IPS-15b (cell line): ENCODE measurements around the gene HABP2.

ENCODE experiments used
- H3K27me3 ChIP-seq: one replicate; pipeline ENCODE4 v1.6.1; 2013; ENCODE audit warnings: low read length; ENCODE audit not compliant: control insufficient read depth, insufficient read depth
- H3K36me3 ChIP-seq: one replicate; pipeline ENCODE4 v1.6.1; 2013; ENCODE audit warnings: low read length; ENCODE audit not compliant: control insufficient read depth, insufficient read depth
- H3K4me1 ChIP-seq: one replicate; pipeline ENCODE4 v1.6.1; 2013; ENCODE audit warnings: mild to moderate bottlenecking, low read length; ENCODE audit not compliant: control insufficient read depth, insufficient read depth
- H3K4me3 ChIP-seq: one replicate; pipeline ENCODE4 v1.5.1; 2013; ENCODE audit warnings: low read depth, low read length
- H3K9ac ChIP-seq: one replicate; pipeline ENCODE4 v1.6.1; 2013; ENCODE audit warnings: low read depth, mild to moderate bottlenecking, low read length
- H3K9me3 ChIP-seq: one replicate; pipeline ENCODE4 v1.6.1; 2013; ENCODE audit warnings: mild to moderate bottlenecking, low read length; ENCODE audit not compliant: control insufficient read depth, insufficient read depth

Gene HABP2

GRCh38 chr10:113519681-113520115 is 33.2 kb upstream of the HABP2 start:
- H3K9me3 ChIP-seq: no peaks in the 10 kb centered on the region
- no peaks in the 10 kb centered on the region for H3K27me3 ChIP-seq
- no peak overlapping the region for H3K9ac ChIP-seq
- H3K36me3 ChIP-seq: no peaks in the 10 kb centered on the region
- no peak overlapping the region for H3K4me3 ChIP-seq
- no peaks in the 10 kb centered on the region for H3K4me1 ChIP-seq

- Histone ChIP-seq H3K9ac (no peak overlapping the region), H3K4me3 (no peak overlapping the region), H3K36me3 (no peaks in the 10 kb centered on the region), H3K9me3 (no peaks in the 10 kb centered on the region), H3K27me3 (no peaks in the 10 kb centered on the region), H3K4me1 (no peaks in the 10 kb centered on the region)
Measured at GRCh38 chr10:113520261-113520660, 32.6 kb upstream of the HABP2 start.

DNA sequence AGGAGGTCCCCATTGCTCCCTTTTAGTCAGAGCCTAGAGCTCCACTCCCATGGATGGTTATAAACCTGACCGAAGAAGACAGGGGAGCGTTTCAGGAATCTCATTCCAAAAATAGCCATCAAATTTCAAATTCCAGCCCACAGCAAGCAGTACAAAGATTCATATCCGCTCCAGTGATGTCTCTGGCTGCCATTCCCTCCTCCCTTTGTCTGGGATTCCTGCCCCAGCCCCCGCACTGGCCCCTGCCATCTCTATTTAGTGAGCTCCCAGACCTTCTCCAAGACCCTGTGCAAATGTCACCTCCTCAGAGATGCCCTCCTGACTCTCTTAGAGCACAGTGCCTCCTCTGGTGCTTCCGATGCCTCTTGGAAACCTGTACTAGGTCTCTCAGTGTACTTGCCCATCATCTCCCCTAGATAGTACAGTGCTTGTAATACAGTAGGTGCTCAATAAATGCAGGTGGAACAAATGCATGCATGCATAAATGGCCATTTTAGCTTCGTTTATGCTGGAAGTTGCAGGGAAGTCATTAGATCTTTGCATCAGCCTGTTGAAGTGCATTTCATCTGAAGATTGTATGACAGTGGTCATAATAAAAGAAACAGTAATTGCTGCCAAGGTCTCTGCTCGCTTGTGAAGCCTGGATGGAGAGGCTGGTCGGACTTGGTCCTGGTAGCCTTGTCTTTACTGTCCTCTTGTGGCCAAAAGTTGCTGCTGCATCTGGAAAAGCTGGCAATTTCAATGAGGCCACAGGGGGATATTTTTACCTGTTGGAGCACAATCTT is 32.0 kb upstream of the HABP2 start:
- no peaks in the 10 kb centered on the region for H3K27me3 ChIP-seq
- H3K4me3 ChIP-seq: no peak overlapping the region
- H3K4me1 ChIP-seq: no peaks in the 10 kb centered on the region
- no peaks in the 10 kb centered on the region for H3K9me3 ChIP-seq
- no peak overlapping the region for H3K9ac ChIP-seq
- no peaks in the 10 kb centered on the region for H3K36me3 ChIP-seq

GRCh38 chr10:113521475-113521795 is 31.4 kb upstream of the HABP2 start:
- Histone ChIP-seq H3K9me3 (no peaks in the 10 kb centered on the region), H3K36me3 (no peaks in the 10 kb centered on the region), H3K27me3 (no peaks in the 10 kb centered on the region), H3K4me3 (no peak overlapping the region), H3K9ac (no peak overlapping the region), H3K4me1 (no peaks in the 10 kb centered on the region)

GRCh38 chr10:113522460-113522859 is 30.4 kb upstream of the HABP2 start:
- Histone ChIP-seq H3K27me3 (no peaks in the 10 kb centered on the region), H3K4me1 (no peaks in the 10 kb centered on the region), H3K36me3 (no peaks in the 10 kb centered on the region), H3K9ac (no peak overlapping the region), H3K4me3 (no peak overlapping the region), H3K9me3 (no peaks in the 10 kb centered on the region)

GRCh38 chr10:113523071-113523470 is 29.8 kb upstream of the HABP2 start:
- H3K27me3 ChIP-seq: peaks cover 4% of the 10 kb centered on the region
- no peaks in the 10 kb centered on the region for H3K9me3 ChIP-seq
- H3K4me1 ChIP-seq: no peaks in the 10 kb centered on the region
- H3K9ac ChIP-seq: no peak overlapping the region
- no peak overlapping the region for H3K4me3 ChIP-seq
- H3K36me3 ChIP-seq: no peaks in the 10 kb centered on the region

DNA sequence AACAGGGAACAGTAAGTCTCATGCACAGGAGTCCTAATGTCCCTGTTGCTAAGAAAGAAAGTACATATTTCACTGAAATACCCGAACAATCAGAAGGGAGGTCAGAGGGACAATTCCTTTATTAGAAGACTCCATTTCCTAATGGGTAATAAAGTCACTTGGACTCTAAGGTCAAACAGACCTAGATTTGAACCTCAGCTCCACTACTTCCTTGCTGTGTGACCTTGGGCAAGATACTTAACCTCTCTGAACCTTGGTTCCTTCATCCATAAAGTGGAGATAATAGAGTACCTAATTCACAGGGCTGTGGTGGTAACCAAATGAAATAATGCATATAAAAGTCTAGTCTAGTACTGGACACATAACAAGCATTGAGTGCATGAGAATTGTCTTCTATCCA is 29.2 kb upstream of the HABP2 start:
- H3K27me3 ChIP-seq: peaks cover 4% of the 10 kb centered on the region

GRCh38 chr10:113524120-113524519 is 28.7 kb upstream of the HABP2 start:
- Histone ChIP-seq H3K4me1 (no peaks in the 10 kb centered on the region), H3K36me3 (no peaks in the 10 kb centered on the region), H3K9me3 (no peaks in the 10 kb centered on the region), H3K27me3 (peaks cover 4% of the 10 kb centered on the region), H3K9ac (no peak overlapping the region), H3K4me3 (no peak overlapping the region)

More for the DNA sequence above, 29.2 kb upstream of the HABP2 start:
- no peak overlapping the region for H3K4me3 ChIP-seq
- H3K36me3 ChIP-seq: no peaks in the 10 kb centered on the region
- H3K9me3 ChIP-seq: no peaks in the 10 kb centered on the region
- H3K9ac ChIP-seq: no peak overlapping the region
- H3K4me1 ChIP-seq: no peaks in the 10 kb centered on the region

- Histone ChIP-seq H3K27me3 (peaks cover 4% of the 10 kb centered on the region), H3K9ac (no peak overlapping the region), H3K36me3 (no peaks in the 10 kb centered on the region), H3K4me3 (no peak overlapping the region), H3K4me1 (no peaks in the 10 kb centered on the region), H3K9me3 (no peaks in the 10 kb centered on the region)
Measured at GRCh38 chr10:113524539-113525490, 28.0 kb upstream of the HABP2 start.

DNA sequence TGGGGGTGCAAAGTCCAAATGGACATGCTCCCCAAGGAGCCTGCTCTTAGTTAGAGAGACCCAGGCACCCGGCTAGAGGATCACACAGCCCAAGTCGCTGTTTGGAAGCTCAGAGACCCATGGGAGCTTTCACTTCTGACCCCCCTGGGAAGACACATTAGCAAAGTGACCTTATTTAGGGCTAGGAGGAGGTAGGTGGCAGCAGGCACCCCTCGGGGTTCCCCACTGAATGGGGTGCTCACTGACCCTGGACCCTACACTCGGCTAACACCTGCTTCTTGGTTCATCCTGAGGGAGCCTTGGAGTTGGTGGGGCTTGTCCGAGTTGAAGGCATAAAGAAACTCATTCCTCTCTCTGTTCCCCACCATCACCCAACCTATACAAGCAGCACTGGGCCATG is 27.1 kb upstream of the HABP2 start:
- Histone ChIP-seq H3K4me3 (no peak overlapping the region), H3K9ac (no peak overlapping the region), H3K4me1 (no peaks in the 10 kb centered on the region), H3K9me3 (no peaks in the 10 kb centered on the region), H3K27me3 (peaks cover 5% of the 10 kb centered on the region), H3K36me3 (no peaks in the 10 kb centered on the region)

DNA sequence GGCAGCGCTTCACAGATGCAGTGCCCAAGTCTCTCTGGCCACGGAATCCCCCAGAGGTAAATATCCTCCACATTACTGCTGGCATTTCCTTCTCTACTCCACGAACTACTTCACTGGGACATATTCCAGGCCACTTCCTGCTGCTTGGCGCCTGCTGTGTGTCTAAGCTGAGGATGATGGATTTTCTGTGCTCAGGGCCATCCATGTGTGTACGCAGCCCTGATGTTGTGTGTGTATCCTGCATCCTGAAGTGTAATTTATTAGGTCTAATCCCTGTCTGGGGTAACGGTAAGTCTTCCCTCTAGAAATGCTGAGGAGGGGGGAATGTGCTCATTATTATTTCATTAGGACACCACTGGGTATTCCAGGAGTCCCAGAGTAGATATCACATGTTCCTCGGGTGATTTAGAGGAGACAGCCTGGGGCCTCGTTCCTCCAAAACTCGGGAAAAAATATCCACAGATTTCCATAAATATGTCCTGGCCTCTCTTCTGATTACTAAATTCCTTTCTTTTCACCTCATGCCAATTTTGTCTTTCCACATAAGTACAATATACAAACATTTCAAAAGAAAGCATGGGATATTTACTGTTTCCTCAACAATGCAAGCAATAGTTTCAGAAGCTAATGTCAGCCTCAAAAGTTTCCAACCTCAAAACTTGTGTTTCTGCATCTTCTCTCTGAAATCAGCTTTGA is 25.5 kb upstream of the HABP2 start:
- no peak overlapping the region for H3K4me3 ChIP-seq
- H3K9ac ChIP-seq: no peak overlapping the region
- H3K36me3 ChIP-seq: no peaks in the 10 kb centered on the region
- H3K4me1 ChIP-seq: no peaks in the 10 kb centered on the region
- peaks cover 8% of the 10 kb centered on the region for H3K27me3 ChIP-seq
- no peaks in the 10 kb centered on the region for H3K9me3 ChIP-seq
